ENCODE results near the gene CALML3.

GRCh38 chr10:5481121-5481520, 43.6 kb upstream of the CALML3 start:
- TF ChIP-seq CTCF (IDR thresholded peaks at IDR 0.05) (no peak), POLR2A (IDR thresholded peaks at IDR 0.05) (no peak)
